Hippocampal formation (tissue), 2 donors: ENCODE data around the gene HYAL1.
A peak's percentile ranks its signal among the peaks of the same experiment; 100 is the strongest.

ENCODE experiments used
- DNase-seq, 2 donors: peaks; one replicate each; lab custom pipeline; 2025; lab: John Stamatoyannopoulos, UW

Gene HYAL1, protein sequence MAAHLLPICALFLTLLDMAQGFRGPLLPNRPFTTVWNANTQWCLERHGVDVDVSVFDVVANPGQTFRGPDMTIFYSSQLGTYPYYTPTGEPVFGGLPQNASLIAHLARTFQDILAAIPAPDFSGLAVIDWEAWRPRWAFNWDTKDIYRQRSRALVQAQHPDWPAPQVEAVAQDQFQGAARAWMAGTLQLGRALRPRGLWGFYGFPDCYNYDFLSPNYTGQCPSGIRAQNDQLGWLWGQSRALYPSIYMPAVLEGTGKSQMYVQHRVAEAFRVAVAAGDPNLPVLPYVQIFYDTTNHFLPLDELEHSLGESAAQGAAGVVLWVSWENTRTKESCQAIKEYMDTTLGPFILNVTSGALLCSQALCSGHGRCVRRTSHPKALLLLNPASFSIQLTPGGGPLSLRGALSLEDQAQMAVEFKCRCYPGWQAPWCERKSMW

DNA sequence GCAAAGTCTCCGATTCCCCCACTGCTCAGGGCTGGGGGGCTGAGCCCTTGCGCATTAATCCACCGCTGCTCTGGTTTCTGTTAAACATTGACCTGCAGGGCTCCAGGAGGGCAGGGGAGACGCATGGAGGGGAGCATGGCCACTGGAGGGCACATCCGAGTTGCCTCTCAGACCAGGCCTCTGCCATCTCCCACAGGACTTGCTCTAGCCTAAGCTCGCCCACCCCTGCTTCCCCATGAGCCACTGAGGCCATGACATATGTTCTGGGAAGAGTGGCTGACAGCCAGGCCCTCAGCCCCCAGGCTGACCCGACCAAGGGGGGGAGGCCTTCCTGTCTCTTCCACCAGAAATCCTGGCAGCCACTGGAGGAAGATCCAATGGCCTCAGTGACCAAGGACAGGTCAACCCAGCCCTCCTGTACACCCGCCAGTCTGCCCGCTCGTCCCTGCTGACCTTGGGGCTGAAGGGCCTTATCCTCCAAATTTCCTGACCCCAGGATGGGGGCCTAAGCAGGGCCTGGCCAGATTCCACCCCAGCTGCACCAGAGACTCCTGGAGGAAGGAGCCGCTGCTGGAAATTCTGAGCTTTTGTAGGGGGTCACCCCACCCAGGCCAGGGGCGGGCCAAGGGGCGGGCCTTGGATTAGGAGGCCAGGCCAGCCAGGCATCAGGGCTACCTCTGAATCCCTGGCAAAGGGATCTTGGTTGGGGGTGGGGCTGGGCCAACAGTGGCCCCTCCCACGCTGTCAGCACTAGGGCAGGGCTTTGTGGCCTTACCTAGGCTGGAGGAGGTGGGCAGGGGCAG is at the start of gene HYAL1:
HYAL1 (minus strand) TSS at position 562 of the 803 bp plus-strand sequence. CDS start 618 bp downstream, outside the sequence.
- DNase-seq = no peak

DNA sequence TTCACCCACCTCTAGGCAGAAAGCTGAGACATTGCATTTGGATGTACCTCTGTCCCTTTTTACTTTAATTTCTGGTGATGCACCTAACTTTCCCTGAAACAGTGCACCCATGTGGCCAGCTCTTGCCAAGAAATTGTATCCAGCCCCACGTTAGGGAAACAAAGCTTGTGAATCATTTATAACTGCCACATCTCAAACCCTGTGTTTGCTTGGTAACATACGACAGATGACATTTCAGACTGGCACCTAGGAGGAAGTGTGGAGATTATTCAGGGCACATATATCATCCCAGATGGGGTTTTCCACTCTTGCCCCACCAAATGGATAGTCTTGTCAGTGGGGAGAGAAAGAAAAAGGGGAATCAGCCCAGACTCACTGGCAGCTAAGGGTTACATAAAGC is 49.4 kb upstream of the HYAL1 start:
- DNase-seq = no peak

DNA sequence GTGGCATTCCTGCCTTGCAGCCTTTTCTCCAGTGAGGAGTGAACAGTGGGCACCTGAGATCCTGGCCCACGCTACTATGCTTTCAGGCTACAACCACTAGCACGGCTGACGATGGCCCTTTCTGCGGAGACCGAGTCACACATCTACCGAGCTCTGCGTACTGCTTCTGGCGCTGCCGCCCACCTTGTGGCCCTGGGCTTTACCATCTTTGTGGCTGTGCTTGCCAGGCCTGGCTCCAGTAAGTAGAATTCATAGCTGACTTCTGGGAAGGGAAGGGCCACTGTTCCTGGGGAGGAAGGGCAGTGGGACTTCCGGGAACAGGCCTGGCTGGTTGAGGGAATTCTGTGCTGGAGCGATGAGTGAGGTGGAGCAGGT is 47.9 kb upstream of the HYAL1 start:
- DNase-seq = no peak

DNA sequence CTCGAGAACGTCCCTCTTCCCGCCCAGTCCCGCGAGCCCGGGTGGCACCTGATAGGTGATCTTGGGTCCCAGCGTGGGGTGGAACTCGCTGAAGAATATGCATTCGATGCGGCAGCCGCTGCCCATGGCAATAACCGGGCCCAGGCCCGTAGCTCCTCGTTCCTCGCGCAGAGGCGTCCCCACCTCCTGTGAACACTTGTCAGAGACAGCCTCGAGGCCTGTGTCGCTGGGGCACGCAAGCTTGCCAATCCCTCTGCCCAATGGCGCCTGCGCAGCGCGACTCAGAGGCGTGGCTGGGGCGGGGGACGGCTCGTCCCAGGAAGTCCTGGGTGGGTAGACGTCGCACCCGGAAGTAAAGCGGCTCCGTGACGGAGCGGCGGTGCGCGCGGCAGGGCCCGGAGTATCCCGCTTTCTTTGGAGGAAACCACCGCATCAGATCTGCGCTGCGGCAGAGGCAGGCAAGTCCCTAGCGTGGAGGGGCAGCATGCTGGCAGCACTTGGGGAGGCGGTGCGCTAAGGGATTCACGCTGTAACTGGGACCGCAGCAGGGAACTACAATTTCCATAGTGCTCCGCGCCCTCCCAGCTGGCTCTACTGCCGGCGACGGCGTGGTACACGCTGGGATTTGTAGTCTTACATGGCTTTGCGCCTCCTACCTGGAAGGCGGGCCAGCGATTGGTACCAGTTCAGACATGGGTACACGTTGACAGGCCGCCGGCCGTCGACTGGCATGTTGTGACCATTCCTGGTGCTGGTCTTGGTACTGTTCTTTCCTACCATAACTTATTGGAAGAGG is 47.4 kb upstream of the HYAL1 start, which contains the start of the genes CYB561D2 and NPRL2:
CYB561D2 (plus strand) TSS at position 336 of the 796 bp plus-strand sequence. CDS start 572 bp downstream, outside the sequence.
NPRL2 (minus strand) TSS at position 249 of the 796 bp plus-strand sequence; CDS start at position 126, 123 bp downstream.
- peak; percentile 91 to 97 for DNase-seq

DNA sequence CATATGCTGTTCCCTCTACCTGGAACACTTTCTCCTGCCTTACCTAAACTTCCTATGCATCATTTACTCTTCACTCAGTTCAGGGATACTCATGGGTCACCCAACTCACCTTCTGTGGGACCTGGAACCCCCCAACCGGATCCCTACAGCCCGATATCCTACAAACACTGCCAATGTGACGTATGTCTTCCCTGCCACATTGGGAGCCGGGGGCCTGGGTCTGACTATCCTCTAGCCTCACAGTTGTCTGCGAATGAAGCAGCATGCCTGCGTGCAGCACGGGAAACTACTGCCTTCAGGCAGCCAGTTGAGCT is 46.8 kb upstream of the HYAL1 start:
- no peak for DNase-seq

DNA sequence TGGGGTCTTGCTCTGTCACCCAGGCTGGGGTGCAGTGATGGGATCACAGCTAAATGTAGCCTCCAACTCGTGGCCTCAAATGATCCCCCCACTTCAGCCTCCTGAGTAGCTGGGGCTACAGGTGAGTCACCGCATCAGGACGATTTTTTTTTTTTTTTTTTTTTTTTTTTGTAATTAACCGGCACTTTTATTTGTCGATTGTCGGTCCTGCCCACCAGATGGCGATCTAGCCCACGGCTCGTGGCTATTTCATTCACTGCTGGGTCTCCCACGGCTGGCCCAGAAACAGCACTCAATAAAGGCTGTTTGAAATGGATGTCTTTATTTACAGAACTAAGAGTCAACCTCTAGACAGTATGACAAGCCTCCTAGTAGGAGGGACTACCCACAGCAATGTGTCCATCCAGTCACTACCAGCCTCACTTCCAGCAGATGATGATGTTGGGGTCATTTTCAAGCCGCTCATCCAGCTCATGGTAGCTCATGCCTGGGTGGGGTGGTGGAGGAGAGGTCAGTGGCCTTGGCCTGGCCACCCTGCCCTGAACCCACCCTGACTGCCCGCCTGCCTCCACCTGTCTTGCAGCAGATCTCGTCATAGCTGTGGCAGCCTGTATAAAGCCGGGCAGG is 43.9 kb upstream of the HYAL1 start:
- peak; percentile 44 to 51 for DNase-seq

DNA sequence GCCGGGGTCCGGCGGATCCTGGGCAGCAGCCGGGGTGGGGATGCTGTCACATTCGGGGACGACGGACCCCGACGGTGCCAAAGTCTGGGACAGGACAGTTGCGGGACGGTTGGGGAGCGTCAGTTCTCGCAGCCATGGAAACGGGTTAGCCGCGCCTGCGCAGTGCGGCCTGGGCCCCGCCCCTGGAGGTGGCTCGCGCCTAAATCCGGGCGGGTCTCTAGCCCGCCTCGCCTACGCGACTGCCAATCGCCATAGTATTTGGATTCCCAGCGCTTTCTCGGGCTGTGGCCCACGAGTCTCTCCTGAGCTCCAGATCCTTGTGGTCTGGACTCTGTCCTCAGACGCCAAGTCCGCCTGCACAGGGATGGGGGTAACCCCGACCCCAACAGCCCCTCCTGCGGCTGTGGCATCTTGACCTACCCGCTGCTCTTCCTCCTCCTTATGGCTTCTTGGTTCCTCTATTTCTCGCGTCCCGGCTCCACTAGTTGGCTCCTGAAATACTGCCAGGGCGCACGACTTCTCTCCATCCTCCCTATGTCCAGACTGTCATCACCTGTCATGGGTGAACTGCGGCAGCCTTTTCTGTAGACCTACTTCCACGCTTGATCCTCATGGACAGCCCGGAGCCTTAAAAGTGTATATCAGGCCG is 42.3 kb upstream of the HYAL1 start, which contains the start of gene ZMYND10:
ZMYND10 (minus strand) TSS at position 147 of the 649 bp plus-strand sequence. CDS start 153 bp downstream, outside the sequence.
- no peak for DNase-seq

DNA sequence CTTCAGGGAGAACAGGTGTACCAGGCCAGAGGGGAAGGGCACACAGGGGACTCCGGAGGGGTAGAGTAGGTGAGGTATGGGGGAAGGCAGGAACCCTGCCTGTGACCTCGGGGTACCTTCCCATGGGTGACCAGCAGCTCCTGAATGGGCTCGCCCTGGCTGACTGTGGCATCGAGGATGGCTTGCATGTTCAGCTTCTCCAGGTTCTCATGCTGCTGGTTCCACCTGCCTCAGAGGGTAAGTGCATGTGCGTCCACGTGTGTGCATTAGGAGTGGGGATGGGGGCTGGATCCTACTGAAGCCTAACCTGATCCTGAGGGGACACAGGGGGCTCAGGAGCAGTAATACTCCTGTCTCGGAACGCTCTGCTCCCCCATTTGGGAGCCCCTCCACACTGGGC is 41.6 kb upstream of the HYAL1 start:
- DNase-seq = no peak

DNA sequence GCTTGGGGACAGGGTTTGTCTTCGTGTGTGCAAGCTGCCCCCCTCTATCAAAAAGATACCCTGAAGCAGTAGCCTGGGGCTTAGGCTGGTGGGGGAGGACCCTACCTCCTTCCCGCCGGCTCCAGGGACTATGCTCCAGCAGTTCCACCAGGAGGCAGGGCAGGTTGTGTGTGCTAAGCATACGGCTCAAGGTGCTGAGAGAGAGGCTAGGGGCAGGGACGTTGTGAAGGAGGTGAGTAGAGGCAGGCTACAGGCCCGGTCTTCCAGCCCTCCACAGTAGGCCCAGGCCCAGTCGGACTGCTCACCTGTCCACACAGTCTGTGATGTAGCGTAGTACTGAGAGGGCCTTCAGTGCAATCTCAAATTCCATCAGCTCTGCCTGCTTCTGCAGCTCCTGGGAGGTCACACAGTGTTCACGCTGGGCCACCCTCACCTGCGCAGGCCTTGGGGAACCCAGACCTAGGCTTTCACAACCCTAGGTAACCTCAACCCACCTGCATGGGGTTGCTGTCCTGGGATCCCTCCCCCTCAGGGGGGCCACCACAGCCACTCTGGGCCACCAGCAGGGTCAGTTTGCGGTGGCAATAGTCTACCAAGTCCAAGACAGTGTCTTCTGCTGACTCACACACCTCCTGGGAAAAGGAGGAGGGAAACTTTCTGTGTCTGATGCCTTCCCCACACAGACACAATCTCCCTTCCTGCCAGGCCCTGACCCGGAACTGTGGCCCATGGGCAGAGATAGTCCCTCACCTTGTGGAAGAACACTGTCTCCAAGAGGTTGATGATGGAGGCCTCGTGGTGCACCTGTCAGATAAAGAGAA is 39.6 kb upstream of the HYAL1 start:
- no peak for DNase-seq

DNA sequence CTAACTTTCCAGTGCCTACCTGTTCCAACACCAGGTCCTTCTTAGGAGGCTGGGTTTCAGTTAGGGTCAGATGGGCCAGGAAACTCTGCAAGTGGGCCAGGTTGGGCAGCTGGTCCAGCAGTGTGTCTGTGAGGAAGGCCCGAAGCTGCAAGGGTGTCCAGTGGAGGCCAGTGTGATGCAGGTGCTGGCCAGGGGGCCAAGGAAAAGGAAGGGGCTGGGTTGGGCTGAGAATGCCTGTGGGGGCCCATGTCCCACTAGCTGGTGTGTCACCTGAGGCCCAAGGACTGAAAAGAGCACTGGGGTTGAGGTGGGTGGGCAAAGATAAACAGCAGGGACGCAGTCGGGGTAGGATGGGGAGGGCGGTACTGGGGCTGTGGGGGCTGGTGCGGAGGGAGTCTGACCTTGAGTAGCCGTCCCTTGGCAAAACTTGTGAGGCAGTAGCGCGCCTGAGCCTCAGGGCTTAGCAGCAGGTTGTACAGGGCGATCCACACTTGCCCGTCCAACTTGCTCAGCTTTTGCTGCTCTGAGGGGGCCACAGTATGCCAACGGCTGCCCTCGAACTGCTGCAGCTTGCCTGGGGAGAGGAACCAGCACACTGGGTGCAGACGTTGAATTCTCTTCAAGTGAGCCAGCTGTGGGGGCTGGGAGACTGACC is 38.7 kb upstream of the HYAL1 start:
- DNase-seq = no peak

DNA sequence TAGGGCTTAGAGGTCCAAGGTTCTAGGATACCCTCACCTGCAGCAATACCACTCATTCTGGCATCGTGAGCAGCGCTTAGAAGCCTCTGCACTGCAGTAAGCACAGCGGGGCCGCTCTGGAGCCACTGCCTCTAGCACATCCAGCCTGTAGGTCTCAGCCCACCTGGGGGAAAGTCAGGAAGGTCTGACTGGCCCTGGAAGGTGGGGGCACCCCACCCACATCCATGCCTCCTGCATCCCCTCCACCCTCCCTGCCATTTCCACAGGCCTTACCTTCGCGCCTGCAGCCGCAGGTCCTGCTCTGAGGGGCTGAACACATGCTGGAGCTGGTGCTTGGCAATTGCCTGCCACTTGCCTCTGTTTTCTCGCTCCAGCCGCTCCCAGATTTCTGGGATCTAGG is 38.2 kb upstream of the HYAL1 start:
- DNase-seq = no peak

DNA sequence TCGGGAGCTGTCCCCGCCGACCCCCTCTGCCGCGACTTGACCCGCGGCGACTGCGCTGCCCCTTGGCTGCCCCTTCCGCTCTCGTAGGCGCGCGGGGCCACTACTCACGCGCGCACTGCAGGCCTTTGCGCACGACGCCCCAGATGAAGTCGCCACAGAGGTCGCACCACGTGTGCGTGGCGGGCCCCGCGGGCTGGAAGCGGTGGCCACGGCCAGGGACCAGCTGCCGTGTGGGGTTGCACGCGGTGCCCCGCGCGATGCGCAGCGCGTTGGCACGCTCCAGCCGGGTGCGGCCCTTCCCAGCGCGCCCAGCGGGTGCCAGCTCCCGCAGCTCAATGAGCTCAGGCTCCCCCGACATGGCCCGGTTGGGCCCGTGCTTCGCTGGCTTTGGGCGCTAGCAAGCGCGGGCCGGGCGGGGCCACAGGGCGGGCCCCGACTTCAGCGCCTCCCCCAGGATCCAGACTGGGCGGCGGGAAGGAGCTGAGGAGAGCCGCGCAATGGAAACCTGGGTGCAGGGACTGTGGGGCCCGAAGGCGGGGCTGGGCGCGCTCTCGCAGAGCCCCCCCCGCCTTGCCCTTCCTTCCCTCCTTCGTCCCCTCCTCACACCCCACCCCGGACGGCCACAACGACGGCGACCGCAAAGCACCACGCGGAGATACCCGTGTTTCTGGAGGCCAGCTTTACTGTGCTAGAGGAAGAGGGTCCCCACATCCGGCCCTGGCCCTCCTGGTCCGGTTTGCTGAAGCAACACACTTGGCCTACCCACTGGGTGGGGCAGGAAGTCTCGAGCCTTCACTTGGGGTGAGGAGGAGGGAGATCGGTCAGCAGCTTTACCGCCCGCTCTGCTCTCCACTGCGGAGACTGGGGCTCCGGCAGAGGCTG is 37.3 kb upstream of the HYAL1 start, which contains the start of gene RASSF1:
RASSF1 (minus strand) TSS at position 389 of the 882 bp plus-strand sequence; CDS start at position 358, 31 bp downstream.
- peak in 1 of 2 donors; percentile 25 for DNase-seq

DNA sequence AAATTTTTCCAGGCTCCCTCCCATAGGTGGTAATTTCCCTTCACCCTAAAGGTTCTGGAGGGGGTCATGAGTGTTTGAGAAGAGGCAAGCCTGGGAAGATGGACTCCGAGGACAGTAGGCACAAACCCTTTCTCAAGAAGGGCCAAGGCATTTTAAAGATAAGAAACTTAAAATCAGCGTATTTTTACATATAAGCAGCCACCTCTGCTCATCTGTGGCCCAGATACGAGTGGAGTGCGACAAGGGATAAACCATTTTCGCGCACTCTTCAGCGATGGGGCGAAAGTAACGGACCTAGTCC is 36.7 kb upstream of the HYAL1 start:
- DNase-seq = no peak

DNA sequence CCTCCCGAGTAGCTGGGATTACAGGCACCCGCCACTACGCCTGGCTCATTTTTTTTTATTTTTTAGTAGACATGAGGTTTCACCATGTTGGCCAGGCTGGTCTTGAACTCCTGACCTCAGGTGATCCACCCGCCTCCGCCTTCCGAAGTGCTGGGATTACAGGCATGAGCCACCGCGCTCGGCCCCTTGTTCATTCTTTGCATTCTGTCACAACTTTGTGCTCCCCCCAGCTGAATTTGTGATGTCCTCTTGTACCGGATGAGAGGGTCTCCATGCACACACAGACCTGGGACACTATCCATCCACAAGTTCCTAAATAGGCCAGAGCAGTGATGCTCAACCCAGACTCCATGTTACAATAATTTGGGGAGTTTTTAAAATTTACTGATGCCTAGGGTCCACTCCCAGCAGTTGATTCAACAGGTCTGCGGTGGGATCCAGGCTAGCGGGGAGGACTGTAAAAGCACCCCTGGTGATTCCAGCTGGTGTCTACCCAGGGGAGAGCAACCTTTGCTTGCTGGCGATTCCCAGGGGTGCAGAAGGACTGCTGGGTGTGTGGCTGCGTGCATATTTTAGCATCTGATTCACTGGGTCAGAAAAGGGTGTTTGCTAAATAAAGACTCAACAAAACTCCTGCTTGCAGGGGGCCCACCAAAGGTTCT is 36.2 kb upstream of the HYAL1 start:
- no peak for DNase-seq

DNA sequence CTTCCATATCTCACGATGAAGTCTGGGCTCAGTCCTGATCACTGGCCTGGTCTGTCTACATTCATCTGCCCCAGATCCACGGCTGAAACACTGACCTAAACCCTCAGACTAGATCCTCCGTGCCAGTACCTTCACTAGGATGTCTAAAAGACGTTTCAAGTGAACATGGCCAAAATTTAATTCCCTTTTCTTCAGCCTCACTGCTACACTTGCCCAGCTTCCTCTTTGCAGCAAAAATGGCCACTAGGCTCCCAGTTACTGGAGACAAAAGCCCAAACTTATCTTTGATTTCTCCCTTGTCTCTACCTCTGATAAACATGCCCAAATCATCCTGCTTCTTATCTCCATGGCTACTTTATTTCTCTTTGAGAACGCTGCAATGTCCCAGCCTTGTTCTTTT is 35.6 kb upstream of the HYAL1 start:
- DNase-seq = no peak

DNA sequence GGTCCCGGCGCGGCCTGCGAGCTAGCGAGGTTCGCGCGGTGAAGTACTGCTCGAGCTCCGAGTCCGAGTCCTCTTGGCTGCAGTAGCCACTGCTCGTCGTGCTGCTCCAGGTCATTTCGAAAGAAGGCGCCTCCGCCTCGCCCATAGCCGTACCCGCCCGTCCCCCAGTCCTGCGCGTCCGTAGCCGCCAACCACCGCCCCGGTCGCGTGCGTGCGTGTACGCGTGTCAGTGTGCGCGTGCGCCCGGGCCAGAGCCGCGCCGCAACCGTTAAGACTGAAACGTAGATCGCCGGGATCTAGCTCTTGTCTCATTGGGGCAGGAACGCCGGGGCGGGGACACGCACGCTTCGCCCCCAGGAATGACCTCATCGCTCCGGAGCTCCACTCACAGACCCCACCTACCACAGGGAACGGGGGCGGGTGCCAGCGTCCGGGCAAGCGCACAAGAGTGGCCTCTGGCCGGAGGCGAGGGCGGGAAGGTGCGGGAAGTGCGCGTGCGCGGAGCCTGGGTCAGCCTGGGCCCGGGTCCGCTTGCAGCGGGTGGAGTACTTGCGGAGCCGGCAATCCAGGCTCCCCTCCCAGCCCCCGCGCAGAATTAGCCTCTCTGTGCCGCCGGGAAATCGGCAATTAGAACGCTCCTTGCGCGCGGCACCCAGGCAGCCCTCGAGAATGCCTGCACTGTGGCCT is 33.9 kb upstream of the HYAL1 start:
- DNase-seq = peak; percentile 94 to 97

DNA sequence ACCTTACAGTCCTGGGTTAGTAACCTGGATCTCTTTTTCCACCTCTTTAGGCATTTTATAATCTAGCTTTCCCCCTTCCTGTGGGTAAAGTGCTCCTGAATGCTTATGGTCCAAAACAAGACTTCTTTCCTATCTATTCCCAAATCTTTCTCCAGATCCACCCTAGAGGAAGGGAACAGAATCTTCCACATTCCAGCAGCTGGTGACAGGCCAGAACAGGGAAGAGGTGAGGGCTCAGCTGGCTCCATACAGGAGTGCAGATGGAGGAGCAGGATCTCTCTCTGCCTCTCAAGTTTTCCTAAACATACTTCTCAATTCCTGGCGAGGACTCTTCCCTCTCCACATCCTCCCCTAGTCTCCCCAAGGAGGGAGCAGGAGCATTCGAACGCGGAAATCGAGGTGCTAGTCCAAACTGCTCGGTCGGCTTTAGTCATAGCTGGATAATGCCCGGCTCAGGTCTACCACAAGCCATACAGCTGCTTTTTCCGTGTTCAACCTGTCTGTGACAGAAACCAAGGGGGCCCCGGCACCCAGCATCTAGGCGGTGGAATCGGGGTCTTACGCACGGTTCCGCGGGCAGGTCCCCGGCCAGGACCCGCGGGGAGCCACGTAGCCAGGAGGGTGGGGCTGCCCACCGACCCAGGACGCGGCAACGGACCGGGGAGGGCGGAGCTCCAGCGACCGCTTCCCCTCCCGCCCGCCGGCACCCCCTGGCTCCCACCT is 33.2 kb upstream of the HYAL1 start:
- DNase-seq = no peak
